K562 (cell line): ENCODE results near the gene PAF1. TPM values are rescaled to one million over a fixed set of nuclear protein-coding genes. Genes with fewer than 3 reads are reported as not detected.
A peak's percentile ranks its signal among the peaks of the same experiment; 100 is the strongest.

Experiments
- ATF3 ChIP-seq, 2 experiments: fragments of 450-650 bp in 1 of 2; sonication (generic) in 1 of 2; formaldehyde crosslinking in 1 of 2; IDR thresholded peaks in 1 of 2; conservative IDR thresholded peaks in 1 of 2; 2 replicates each; pipeline versions ENCODE4 v1.6.1 to v1.8.1; 2016 to 2023; ENCODE audit warnings: mild to moderate bottlenecking in 2 of 2, moderate library complexity in 2 of 2, inconsistent platforms in 1 of 2, missing genetic modification reagents in 1 of 2
- ATF6 ChIP-seq: sonication (generic); formaldehyde crosslinking; IDR thresholded peaks from 2 replicates; pipeline ENCODE4 v1.4.0; 2020; ENCODE audit warnings: mild to moderate bottlenecking, missing genetic modification reagents
- CEBPB ChIP-seq: fragments of 450-650 bp; IDR thresholded peaks from 2 replicates; pipeline ENCODE4 v1.6.1; 2016; ENCODE audit warnings: missing genetic modification characterization, missing compliant biosample characterization
- FOSL1 ChIP-seq: fragments of 200-800 bp; sonication (Bioruptor generic); conservative IDR thresholded peaks from 2 replicates; pipeline ENCODE4 v1.6.1; 2016; ENCODE audit warnings: missing genetic modification characterization, missing compliant biosample characterization
- GATAD2B ChIP-seq: fragments of 450-650 bp; IDR thresholded peaks from 2 replicates; pipeline ENCODE4 v1.6.1; 2017; ENCODE audit warnings: mild to moderate bottlenecking, borderline replicate concordance
- JUND ChIP-seq, 2 experiments: IDR thresholded peaks; 2 replicates in 1 of 2; 3 replicates in 1 of 2; pipeline ENCODE4 v1.6.1; 2011; ENCODE audit warnings: borderline replicate concordance in 2 of 2, low read depth in 2 of 2, low read length in 2 of 2, improper control_type of control experiment in 1 of 2, missing biosample characterization in 1 of 2, missing genetic modification characterization in 1 of 2, missing genetic modification reagents in 1 of 2
- NRF1 ChIP-seq, 2 experiments: fragments of 450-650 bp; IDR thresholded peaks in 1 of 2; conservative IDR thresholded peaks in 1 of 2; 2 replicates each; pipeline ENCODE4 v1.6.1; 2014; ENCODE audit warnings: mild to moderate bottlenecking in 2 of 2
- POLR2G ChIP-seq: fragments of 200-400 bp; formaldehyde crosslinking; IDR thresholded peaks from 2 replicates; pipeline ENCODE4 v1.6.1; 2017; ENCODE audit warnings: low read depth, mild to moderate bottlenecking, antibody characterized with exemption, low read length, moderate library complexity
- ZBTB7A ChIP-seq: IDR thresholded peaks from 2 replicates; pipeline ENCODE4 v1.6.1; 2011; ENCODE audit warnings: low read depth, mild to moderate bottlenecking, low read length, moderate library complexity, borderline replicate concordance; ENCODE audit not compliant: control insufficient read depth
- polyA plus RNA-seq, 8 experiments: library from polyadenylated mRNA; depleted of rRNA in 4 of 8; stranded (reverse) in 5 of 8; unstranded in 3 of 8; fragments of >200 nt; fragmentation: Nextera tagmentation in 2 of 8; fragmentation: Illumina TruSeq in 1 of 8; extraction: Ambion mirVana in 2 of 8; extraction: Trizol in 1 of 8; gene quantifications; 2 replicates each; pipeline versions ENCODE4 v1.2.1 to v1.2.3, GENCODE V29; 2011 to 2014; ENCODE audit warnings: inconsistent platforms in 1 of 8, missing spikeins in 1 of 8
- total RNA-seq, 7 experiments: library from RNA; depleted of rRNA in 6 of 7; stranded (reverse); fragments of >200 nt in 6 of 7; fragmentation: Illumina TruSeq in 2 of 7; extraction: Trizol in 2 of 7; gene quantifications; 2 replicates each; pipeline versions ENCODE4 v1.2.1 to v1.2.3, GENCODE V29; 2011 to 2021; ENCODE audit warnings: low replicate concordance in 1 of 7
- TF ChIP-seq, protein P1 (sequence below), 2 experiments: IDR thresholded peaks; 2 replicates each; pipeline ENCODE4 v1.6.1; 2011; ENCODE audit warnings: borderline replicate concordance in 1 of 2, control low read depth in 1 of 2, low read depth in 1 of 2, low read length in 1 of 2, mild to moderate bottlenecking in 1 of 2, mixed read lengths in 1 of 2, moderate library complexity in 1 of 2; ENCODE audit not compliant: insufficient read depth in 1 of 2, insufficient read length in 1 of 2, poor library complexity in 1 of 2, severe bottlenecking in 1 of 2; ENCODE audit errors: extremely low read depth in 1 of 2

PAF1 gene
- total and polyA plus RNA-seq, 9 of the 15 experiments (the other 6 are each of a cell fraction or from before 2014, with no cell fraction given) = 1.5 to 45.0 (median 33.8) TPM

DNA sequence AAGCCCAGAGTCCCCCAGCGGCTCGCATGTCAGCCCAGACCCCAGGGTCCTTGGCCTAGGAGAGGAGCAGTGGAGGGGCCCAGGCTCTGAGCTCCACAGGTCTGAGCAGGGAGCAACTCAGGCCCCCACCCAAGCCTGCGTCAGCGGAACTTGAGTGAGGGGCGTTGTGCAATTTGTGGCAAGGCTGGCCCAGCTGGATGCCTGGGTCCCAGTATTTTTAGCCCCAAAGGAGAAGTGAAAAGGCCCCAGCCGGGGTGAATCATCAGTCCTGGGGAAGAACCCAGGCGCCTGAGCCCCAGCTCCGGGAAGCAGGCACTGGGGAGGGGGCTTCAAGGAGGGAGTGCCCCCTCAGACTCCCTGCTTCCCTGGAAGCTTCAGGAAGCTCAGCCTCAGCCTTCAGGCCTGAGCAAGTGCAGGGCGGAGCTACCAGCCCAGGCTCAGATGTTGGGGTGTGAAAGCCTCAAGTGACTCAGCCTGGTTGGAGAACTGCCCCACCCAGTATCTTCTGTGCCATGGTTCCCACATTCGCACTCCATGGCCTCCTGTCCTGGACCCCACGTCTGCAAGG, 7.5 kb upstream of the PAF1 start (continued):
- peak; percentile 58; the same call in 1 of the 2 replicates for TF ChIP-seq JUND (IDR thresholded peaks at IDR 0.05; ENCODE audit: borderline replicate concordance, low read depth, low read length)
- no peak; the same call in 2 of the 3 replicates for TF ChIP-seq JUND (tag; IDR thresholded peaks at IDR 0.05; ENCODE audit: borderline replicate concordance, low read depth, low read length)
- TF ChIP-seq, protein P1, sequence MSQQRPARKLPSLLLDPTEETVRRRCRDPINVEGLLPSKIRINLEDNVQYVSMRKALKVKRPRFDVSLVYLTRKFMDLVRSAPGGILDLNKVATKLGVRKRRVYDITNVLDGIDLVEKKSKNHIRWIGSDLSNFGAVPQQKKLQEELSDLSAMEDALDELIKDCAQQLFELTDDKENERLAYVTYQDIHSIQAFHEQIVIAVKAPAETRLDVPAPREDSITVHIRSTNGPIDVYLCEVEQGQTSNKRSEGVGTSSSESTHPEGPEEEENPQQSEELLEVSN (IDR thresholded peaks at IDR 0.05; ENCODE audit: borderline replicate concordance in 1 of 2, extremely low read depth in 1 of 2, insufficient read depth in 1 of 2, insufficient read length in 1 of 2, low read depth in 1 of 2, low read length in 1 of 2, poor library complexity in 1 of 2, severe bottlenecking in 1 of 2) = peak in 1 of 2 experiments; percentile 31
- TF ChIP-seq ATF3 (IDR thresholded peaks at IDR 0.05) = 0 out of 2 replicates have a peak, but pooled peaks have one; percentile 15
- TF ChIP-seq ATF3 (CRISPR knock-in tag; conservative IDR thresholded peaks at IDR 0.05) = no peak
- peak; percentile 48 for TF ChIP-seq CEBPB (tag)
- 0 out of 2 replicates have a peak, but pooled peaks have one; percentile 32 for TF ChIP-seq POLR2G
- peak; percentile 64; the same call in 1 of the 2 replicates for TF ChIP-seq ZBTB7A
- TF ChIP-seq GATAD2B = no peak
- TF ChIP-seq ATF6 (CRISPR knock-in tag) = 0 out of 2 replicates have a peak, but pooled peaks have one; percentile 62
- peak; percentile 63 for TF ChIP-seq FOSL1 (tag)
- TF ChIP-seq NRF1 (conservative IDR thresholded peaks at IDR 0.05 in 1 of 2, IDR thresholded peaks at IDR 0.05 in 1 of 2) = peak; percentile 58 to 68
